H1 (cell line): ENCODE measurements around the gene ELOVL3. TPM values are rescaled to one million over a fixed set of nuclear protein-coding genes. Genes with fewer than 3 reads are reported as not detected.

ENCODE experiments used
- CTCF ChIA-PET: fragments of 300-600 bp; sonication (Branson Sonifier 250); formaldehyde crosslinking; loops from one replicate; lab custom pipeline; 2021; ENCODE audit not compliant: partially characterized antibody; lab: Charles Lee
- POLR2A ChIA-PET: fragments of 300-600 bp; sonication (Branson Sonifier 250); formaldehyde crosslinking; loops from one replicate; lab custom pipeline; 2021; ENCODE audit warnings: inconsistent platforms; ENCODE audit not compliant: partially characterized antibody; lab: Charles Lee
- DNase-seq, 2 experiments: peaks; one replicate each; pipeline versions ENCODE4 v3.0.0 to v3.0.0-alpha.2; 2010 to 2022; ENCODE audit warnings: low spot score in 2 of 2, low read depth in 1 of 2, mixed read lengths in 1 of 2
- FAIRE-seq: peaks from 2 replicates; lab custom pipeline; 2011; peaks lifted over from hg19 to GRCh38; lab: Jason Lieb, UNC
- H2AFZ ChIP-seq: 2 replicates; pipeline ENCODE4 v1.8.1; 2012; ENCODE audit warnings: low read length, inconsistent platforms
- H2AK5ac ChIP-seq: 2 replicates; pipeline ENCODE4 v1.6.1; 2013; ENCODE audit warnings: low read depth, low read length
- H2BK120ac ChIP-seq: replicated peaks from 2 replicates; pipeline ENCODE3; 2013; ENCODE audit warnings: low read depth, low read length, inconsistent platforms
- H2BK12ac ChIP-seq: 2 replicates; pipeline ENCODE4 v1.6.1; 2013; ENCODE audit warnings: low read depth, low read length
- H2BK15ac ChIP-seq: 2 replicates; pipeline ENCODE4 v1.6.1; 2013; ENCODE audit warnings: low read length
- H2BK20ac ChIP-seq: 2 replicates; pipeline ENCODE4 v1.6.1; 2013; ENCODE audit warnings: low read length
- H2BK5ac ChIP-seq: 2 replicates; pipeline ENCODE4 v1.6.1; 2013; ENCODE audit warnings: low read depth, low read length
- H3K14ac ChIP-seq: 2 replicates; pipeline ENCODE4 v1.6.1; 2013; ENCODE audit warnings: inconsistent platforms; ENCODE audit not compliant: insufficient read length
- H3K18ac ChIP-seq: 2 replicates; pipeline ENCODE4 v1.6.1; 2013; ENCODE audit warnings: low read length; ENCODE audit errors: extremely low read depth
- H3K23ac ChIP-seq: 2 replicates; pipeline ENCODE4 v1.6.1; 2013; ENCODE audit warnings: inconsistent platforms; ENCODE audit not compliant: insufficient read length
- H3K23me2 ChIP-seq: 2 replicates; pipeline ENCODE4 v1.6.1; 2013; ENCODE audit warnings: low read depth, low read length
- H3K27ac ChIP-seq: 2 replicates; pipeline ENCODE4 v1.6.1; 2011; ENCODE audit warnings: low read depth, low read length, inconsistent platforms
- H3K27me3 ChIP-seq, 4 experiments: replicated peaks in 1 of 4; 1 replicate in 1 of 4; 2 replicates in 3 of 4; pipeline versions ENCODE4 v1.6.1 to v1.8.1; 2011 to 2013; ENCODE audit warnings: low read length in 3 of 4, mild to moderate bottlenecking in 3 of 4, inconsistent platforms in 2 of 4, mixed read lengths in 2 of 4, moderate library complexity in 1 of 4; ENCODE audit not compliant: control insufficient read depth in 3 of 4, insufficient read depth in 3 of 4; ENCODE audit errors: extremely low read depth in 1 of 4
- H3K36me3 ChIP-seq, 4 experiments: 2 replicates each; pipeline versions ENCODE4 v1.6.1 to v1.8.1; 2011 to 2013; ENCODE audit warnings: mild to moderate bottlenecking in 4 of 4, low read length in 3 of 4, moderate library complexity in 2 of 4, control low read depth in 1 of 4, inconsistent platforms in 1 of 4; ENCODE audit not compliant: insufficient read depth in 4 of 4, control insufficient read depth in 2 of 4
- H3K4ac ChIP-seq: replicated peaks from 2 replicates; pipeline ENCODE3; 2013; ENCODE audit warnings: low read length, low read depth, mixed read lengths, inconsistent platforms; ENCODE audit not compliant: insufficient read length
- H3K4me1 ChIP-seq, 4 experiments: replicated peaks in 1 of 4; 1 replicate in 1 of 4; 2 replicates in 3 of 4; pipeline versions ENCODE4 v1.6.1 to v1.8.1; 2011 to 2013; ENCODE audit warnings: low read length in 3 of 4, inconsistent platforms in 2 of 4, mixed read lengths in 1 of 4; ENCODE audit not compliant: insufficient read depth in 4 of 4, control insufficient read depth in 3 of 4
- H3K4me2 ChIP-seq, 2 experiments: 2 replicates each; pipeline versions ENCODE4 v1.6.1 to v1.8.1; 2011 to 2013; ENCODE audit warnings: low read depth in 2 of 2, low read length in 2 of 2, control low read depth in 1 of 2, inconsistent platforms in 1 of 2, mild to moderate bottlenecking in 1 of 2; ENCODE audit not compliant: insufficient read depth in 1 of 2
- H3K4me3 ChIP-seq, 4 experiments: fragments of 200-600, 300-600 bp in 1 of 4; sonication (generic), shearing (Covaris generic), sonication (Bioruptor Twin) in 1 of 4; 2 replicates each; pipeline versions ENCODE4 v1.5.1 to v1.8.1; 2011 to 2016; ENCODE audit warnings: low read length in 4 of 4, low read depth in 3 of 4, control low read depth in 2 of 4, inconsistent platforms in 2 of 4, mild to moderate bottlenecking in 2 of 4, mixed read lengths in 1 of 4, moderate library complexity in 1 of 4; ENCODE audit not compliant: insufficient read depth in 2 of 4; ENCODE audit errors: extremely low read depth in 1 of 4
- H3K56ac ChIP-seq: replicated peaks from 2 replicates; pipeline ENCODE3; 2013; ENCODE audit warnings: low read depth, mild to moderate bottlenecking, mixed read lengths, low read length, inconsistent platforms; ENCODE audit not compliant: insufficient read length
- H3K79me1 ChIP-seq: 2 replicates; pipeline ENCODE4 v1.6.1; 2013; ENCODE audit warnings: low read depth, low read length, control low read depth
- H3K79me2 ChIP-seq, 2 experiments: 2 replicates each; pipeline versions ENCODE4 v1.6.1 to v1.8.1; 2012 to 2013; ENCODE audit warnings: low read length in 2 of 2, mild to moderate bottlenecking in 2 of 2, inconsistent platforms in 1 of 2; ENCODE audit not compliant: insufficient read depth in 2 of 2, control insufficient read depth in 1 of 2
- H3K9ac ChIP-seq, 4 experiments: replicated peaks in 1 of 4; 1 replicate in 1 of 4; 2 replicates in 3 of 4; pipeline versions ENCODE4 v1.6.1 to v1.8.1; 2011 to 2013; ENCODE audit warnings: low read depth in 3 of 4, low read length in 3 of 4, control low read depth in 2 of 4, mild to moderate bottlenecking in 2 of 4, moderate library complexity in 2 of 4, inconsistent platforms in 1 of 4; ENCODE audit errors: extremely low read depth in 1 of 4
- H3K9me3 ChIP-seq, 2 experiments: 2 replicates each; pipeline versions ENCODE4 v1.6.1 to v1.8.1; 2012 to 2013; ENCODE audit warnings: mild to moderate bottlenecking in 2 of 2, moderate library complexity in 2 of 2, control low read depth in 1 of 2, inconsistent platforms in 1 of 2, low read depth in 1 of 2, low read length in 1 of 2, mixed read lengths in 1 of 2; ENCODE audit not compliant: insufficient read depth in 2 of 2
- H4K20me1 ChIP-seq, 2 experiments: replicated peaks in 1 of 2; 2 replicates each; pipeline versions ENCODE3 to v1.8.1; 2011 to 2013; ENCODE audit warnings: inconsistent platforms in 2 of 2, low read length in 2 of 2, mild to moderate bottlenecking in 1 of 2; ENCODE audit not compliant: insufficient read depth in 2 of 2, control insufficient read depth in 1 of 2
- H4K5ac ChIP-seq: 2 replicates; pipeline ENCODE4 v1.6.1; 2013; ENCODE audit warnings: low read length, low read depth, mixed read lengths, inconsistent platforms; ENCODE audit not compliant: insufficient read length
- H4K8ac ChIP-seq: 2 replicates; pipeline ENCODE4 v1.8.0; 2013; ENCODE audit warnings: mild to moderate bottlenecking, moderate library complexity, low read length, inconsistent platforms; ENCODE audit not compliant: insufficient read depth; ENCODE audit errors: extremely low read depth
- H4K91ac ChIP-seq: replicated peaks from 2 replicates; pipeline ENCODE3; 2013; ENCODE audit warnings: low read length, mixed read lengths, inconsistent platforms; ENCODE audit not compliant: insufficient read length
- ASH2L ChIP-seq: fragments of 200-600, 300-600 bp; sonication (generic); IDR thresholded peaks from one replicate; pipeline ENCODE4 v1.7.1; 2017; ENCODE audit warnings: low read length
- CHD1 ChIP-seq: IDR thresholded peaks from 2 replicates; pipeline ENCODE4 v1.6.1; 2012; ENCODE audit warnings: low read depth, low read length, improper control_type of control experiment
- KDM4A ChIP-seq: IDR thresholded peaks from one replicate; pipeline ENCODE4 v1.7.1; 2012; ENCODE audit warnings: low read depth, mild to moderate bottlenecking, moderate library complexity, low read length, inconsistent platforms; ENCODE audit not compliant: severe bottlenecking
- RXRA ChIP-seq: IDR thresholded peaks from 2 replicates; pipeline ENCODE4 v1.6.1; 2011; ENCODE audit warnings: low read depth, mild to moderate bottlenecking, low read length, moderate library complexity; ENCODE audit not compliant: insufficient read depth
- WGBS, 2 experiments: shearing (Covaris generic) in 1 of 2; methylation state at CpG; one replicate each; pipeline versions ENCODE4 v1.1.6 to v1.1.7; 2013 to 2015; ENCODE audit warnings: low lambda C conversion rate in 2 of 2, mixed read lengths in 2 of 2, inconsistent platforms in 1 of 2, low coverage in 1 of 2, missing lambda C conversion rate in 1 of 2; ENCODE audit not compliant: insufficient replicate concordance in 2 of 2, insufficient coverage in 1 of 2, insufficient read length in 1 of 2; ENCODE audit errors: extremely low coverage in 1 of 2, missing lambda C conversion rate in 1 of 2; 5-methylcytosine and 5-hydroxymethylcytosine counted together
- polyA plus RNA-seq, 7 experiments: library from polyadenylated mRNA; depleted of rRNA in 3 of 7; stranded (reverse) in 5 of 7; unstranded in 2 of 7; fragments of >200 nt in 5 of 7; fragments of 200-250 nt in 2 of 7; gene quantifications; 1 replicate in 5 of 7; 2 replicates in 1 of 7; 4 replicates in 1 of 7; pipeline versions ENCODE4 v1.2.1 to v1.2.3, GENCODE V29; 2011 to 2013; ENCODE audit warnings: missing spikeins in 2 of 7, mixed read lengths in 2 of 7
- total RNA-seq: library from RNA; stranded (reverse); fragmentation: NEBNext Ultra II Directional; extraction: Animal tissue kit (Norgen Biotek cat#: 25700); gene quantifications from 2 replicates; pipeline ENCODE4 v1.2.1, GENCODE V29; 2021

The ELOVL3 gene
- total and polyA plus RNA-seq, 2 of the 8 experiments (the other 6 are each of a cell fraction or from before 2014, with no cell fraction given) = 0.27 TPM; not detected in 1

- Histone ChIP-seq H3K79me2 (no peaks in the 10 kb centered on the region), H3K4me3 (no peak overlapping the region), H2AFZ (no peak overlapping the region), H2BK12ac (no peak overlapping the region), H3K23ac (no peak overlapping the region), H3K14ac (no peak overlapping the region), H2BK15ac (no peak overlapping the region), H4K8ac (no peak overlapping the region), H4K5ac (no peak overlapping the region), H2BK5ac (no peak overlapping the region), H3K79me1 (no peaks in the 10 kb centered on the region), H4K91ac (no peak overlapping the region), H3K23me2 (peaks cover 3% of the 10 kb centered on the region; the same call in 1 of the 2 replicates), H2AK5ac (no peak overlapping the region), H3K4me2 (no peak overlapping the region), H3K56ac (no peak overlapping the region), H3K18ac (no peak overlapping the region), H3K4me1 (peaks cover 0 to 15% (median 3%) of the 10 kb centered on the region in 4 experiments; a peak in 5 of 7 replicates), H3K27ac (no peak overlapping the region), H3K9ac (no peak overlapping the region), H3K36me3 (no peaks in the 10 kb centered on the region; a peak in 1 of 8 replicates), H2BK120ac (no peak overlapping the region), H3K4ac (no peak overlapping the region), H3K9me3 (no peaks in the 10 kb centered on the region), H2BK20ac (no peak overlapping the region), H3K27me3 (peaks cover 41 to 94% (median 80%) of the 10 kb centered on the region in 4 experiments), H4K20me1 (peaks cover 0 to 11% of the 10 kb centered on the region in 2 experiments)
- ChIA-PET CTCF (interaction anchor here (0.6 to 24.6 kb wide), 12 partner anchors 8 to 274 kb away, joined by 3 to 862 read pairs (median 4); partner anchors contain the start of genes GBF1 and NFKB2), POLR2A (interaction anchor here (1.4 kb wide), 1 partner anchor 160 kb away, joined by 4 read pairs; the partner anchor contains the start of gene NFKB2)
- TF ChIP-seq ASH2L = no peak
- TF ChIP-seq RXRA = no peak
- no peak for TF ChIP-seq CHD1
- TF ChIP-seq KDM4A = no peak
- no peak for FAIRE-seq
- WGBS, 2 experiments = 88% methylated on average over 1 of the region's 1 CpG; no CpG with 5 or more reads in 1 of the 2 experiments
- no peak for DNase-seq
Measured at GRCh38 chr10:102235598-102235920, 9.5 kb downstream of the ELOVL3 start.
